Measurements from ENCODE around the gene PLCG1.

DNA sequence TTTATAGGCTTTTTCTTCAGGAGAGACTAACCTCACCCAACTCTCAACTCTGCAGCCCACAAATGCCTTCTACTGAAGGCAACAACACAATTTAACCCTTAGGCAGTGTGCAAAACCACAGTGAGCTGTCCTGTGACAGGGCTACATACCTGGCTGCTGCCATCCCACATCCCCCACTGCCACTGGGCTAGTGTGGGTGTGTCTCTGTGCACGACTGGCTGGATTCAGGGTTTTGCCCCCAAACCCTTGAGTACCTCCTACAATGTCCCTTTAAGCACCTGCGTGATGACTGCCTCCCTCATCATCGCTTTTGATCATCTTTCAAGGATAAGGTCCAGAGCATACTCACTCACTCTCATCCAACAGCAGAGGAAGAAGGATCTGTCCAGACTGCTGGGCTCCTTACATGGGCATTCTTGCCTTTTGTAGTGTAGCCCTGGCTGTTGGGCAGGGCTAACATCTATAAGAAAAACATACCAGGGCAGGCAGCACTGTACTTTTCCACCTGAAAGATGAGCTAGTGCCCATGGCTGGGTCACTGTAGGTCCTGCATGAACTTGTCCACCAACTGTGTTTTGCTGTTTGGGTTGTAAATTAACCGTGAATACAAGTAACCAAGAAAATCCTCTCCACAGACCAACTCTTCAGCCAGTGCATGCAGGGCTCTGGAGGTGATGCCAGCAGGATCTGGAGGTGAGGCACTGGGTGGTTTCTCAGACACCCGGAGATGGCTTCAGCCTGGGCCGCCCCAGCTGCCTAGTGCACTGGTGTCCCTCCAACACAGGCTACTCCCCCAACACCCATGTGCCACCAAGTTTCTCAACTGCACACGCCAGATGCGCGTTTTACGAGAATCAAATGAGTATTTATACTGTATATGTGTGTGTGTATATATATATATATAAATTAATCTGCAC, 45.2 kb downstream of the PLCG1 start:
- no peak for TF ChIP-seq TAF1 (IDR thresholded peaks at IDR 0.05; ENCODE audit: low read depth)
- peak; percentile 20 for TF ChIP-seq POLR2AphosphoS5 (IDR thresholded peaks at IDR 0.05)
- TF ChIP-seq, protein P1, sequence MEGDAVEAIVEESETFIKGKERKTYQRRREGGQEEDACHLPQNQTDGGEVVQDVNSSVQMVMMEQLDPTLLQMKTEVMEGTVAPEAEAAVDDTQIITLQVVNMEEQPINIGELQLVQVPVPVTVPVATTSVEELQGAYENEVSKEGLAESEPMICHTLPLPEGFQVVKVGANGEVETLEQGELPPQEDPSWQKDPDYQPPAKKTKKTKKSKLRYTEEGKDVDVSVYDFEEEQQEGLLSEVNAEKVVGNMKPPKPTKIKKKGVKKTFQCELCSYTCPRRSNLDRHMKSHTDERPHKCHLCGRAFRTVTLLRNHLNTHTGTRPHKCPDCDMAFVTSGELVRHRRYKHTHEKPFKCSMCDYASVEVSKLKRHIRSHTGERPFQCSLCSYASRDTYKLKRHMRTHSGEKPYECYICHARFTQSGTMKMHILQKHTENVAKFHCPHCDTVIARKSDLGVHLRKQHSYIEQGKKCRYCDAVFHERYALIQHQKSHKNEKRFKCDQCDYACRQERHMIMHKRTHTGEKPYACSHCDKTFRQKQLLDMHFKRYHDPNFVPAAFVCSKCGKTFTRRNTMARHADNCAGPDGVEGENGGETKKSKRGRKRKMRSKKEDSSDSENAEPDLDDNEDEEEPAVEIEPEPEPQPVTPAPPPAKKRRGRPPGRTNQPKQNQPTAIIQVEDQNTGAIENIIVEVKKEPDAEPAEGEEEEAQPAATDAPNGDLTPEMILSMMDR (IDR thresholded peaks at IDR 0.05; ENCODE audit: poor library complexity, severe bottlenecking), result no peak
- TF ChIP-seq RAD21 (conservative IDR thresholded peaks at IDR 0.05), result no peak
- no peak for TF ChIP-seq EP300 (conservative IDR thresholded peaks at IDR 0.05; ENCODE audit: poor library complexity, severe bottlenecking)
- no peak for TF ChIP-seq SMC3 (conservative IDR thresholded peaks at IDR 0.05; ENCODE audit: poor library complexity)
- TF ChIP-seq EZH2 (IDR thresholded peaks at IDR 0.05; ENCODE audit: borderline replicate concordance, insufficient read depth, low read length, poor library complexity, severe bottlenecking), result no peak
- TF ChIP-seq, protein P2, sequence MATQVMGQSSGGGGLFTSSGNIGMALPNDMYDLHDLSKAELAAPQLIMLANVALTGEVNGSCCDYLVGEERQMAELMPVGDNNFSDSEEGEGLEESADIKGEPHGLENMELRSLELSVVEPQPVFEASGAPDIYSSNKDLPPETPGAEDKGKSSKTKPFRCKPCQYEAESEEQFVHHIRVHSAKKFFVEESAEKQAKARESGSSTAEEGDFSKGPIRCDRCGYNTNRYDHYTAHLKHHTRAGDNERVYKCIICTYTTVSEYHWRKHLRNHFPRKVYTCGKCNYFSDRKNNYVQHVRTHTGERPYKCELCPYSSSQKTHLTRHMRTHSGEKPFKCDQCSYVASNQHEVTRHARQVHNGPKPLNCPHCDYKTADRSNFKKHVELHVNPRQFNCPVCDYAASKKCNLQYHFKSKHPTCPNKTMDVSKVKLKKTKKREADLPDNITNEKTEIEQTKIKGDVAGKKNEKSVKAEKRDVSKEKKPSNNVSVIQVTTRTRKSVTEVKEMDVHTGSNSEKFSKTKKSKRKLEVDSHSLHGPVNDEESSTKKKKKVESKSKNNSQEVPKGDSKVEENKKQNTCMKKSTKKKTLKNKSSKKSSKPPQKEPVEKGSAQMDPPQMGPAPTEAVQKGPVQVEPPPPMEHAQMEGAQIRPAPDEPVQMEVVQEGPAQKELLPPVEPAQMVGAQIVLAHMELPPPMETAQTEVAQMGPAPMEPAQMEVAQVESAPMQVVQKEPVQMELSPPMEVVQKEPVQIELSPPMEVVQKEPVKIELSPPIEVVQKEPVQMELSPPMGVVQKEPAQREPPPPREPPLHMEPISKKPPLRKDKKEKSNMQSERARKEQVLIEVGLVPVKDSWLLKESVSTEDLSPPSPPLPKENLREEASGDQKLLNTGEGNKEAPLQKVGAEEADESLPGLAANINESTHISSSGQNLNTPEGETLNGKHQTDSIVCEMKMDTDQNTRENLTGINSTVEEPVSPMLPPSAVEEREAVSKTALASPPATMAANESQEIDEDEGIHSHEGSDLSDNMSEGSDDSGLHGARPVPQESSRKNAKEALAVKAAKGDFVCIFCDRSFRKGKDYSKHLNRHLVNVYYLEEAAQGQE (IDR thresholded peaks at IDR 0.05; ENCODE audit: borderline replicate concordance), result no peak
- TF ChIP-seq MXI1 (conservative IDR thresholded peaks at IDR 0.05; ENCODE audit: poor library complexity, severe bottlenecking), result no peak

All from neural cell (in vitro differentiated cells).